Kidney tubule cell (primary cell): ENCODE results near the gene KLC3.

Experiments used
- DNase-seq: peaks from one replicate; pipeline ENCODE4 v3.0.0-alpha.2; 2018; ENCODE audit warnings: low spot score

KLC3 gene

GRCh38 chr19:45349126-45349415 is 8.5 kb downstream of the KLC3 start:
- no peak for DNase-seq

GRCh38 chr19:45349430-45349941 is 8.9 kb downstream of the KLC3 start:
- no peak for DNase-seq

- no peak for DNase-seq
Measured at GRCh38 chr19:45350477-45351058, 10.0 kb downstream of the KLC3 start.

GRCh38 chr19:45351401-45351952 is 10.9 kb downstream of the KLC3 start:
- DNase-seq = no peak

GRCh38 chr19:45352062-45352461 is 11.5 kb downstream of the KLC3 start:
- DNase-seq = no peak

GRCh38 chr19:45352471-45352870 is 11.9 kb downstream of the KLC3 start:
- no peak for DNase-seq

- DNase-seq = no peak
Measured at GRCh38 chr19:45352914-45353796, 12.6 kb downstream of the KLC3 start.

- DNase-seq = no peak
Measured at GRCh38 chr19:45354241-45354842, 13.8 kb downstream of the KLC3 start.

GRCh38 chr19:45355402-45355801 is 14.9 kb downstream of the KLC3 start:
- DNase-seq = no peak

- no peak for DNase-seq
Measured at GRCh38 chr19:45355910-45356309, 15.4 kb downstream of the KLC3 start.

GRCh38 chr19:45356760-45357444 is 16.4 kb downstream of the KLC3 start:
- DNase-seq = no peak

- DNase-seq = no peak
Measured at GRCh38 chr19:45357445-45357783, 16.9 kb downstream of the KLC3 start.

GRCh38 chr19:45358213-45358792 is 17.8 kb downstream of the KLC3 start:
- no peak for DNase-seq

GRCh38 chr19:45361608-45362007 is 21.1 kb downstream of the KLC3 start:
- no peak for DNase-seq

GRCh38 chr19:45362291-45362690 is 21.7 kb downstream of the KLC3 start:
- no peak for DNase-seq

- DNase-seq = no peak
Measured at GRCh38 chr19:45363861-45364459, 23.4 kb downstream of the KLC3 start.

GRCh38 chr19:45364696-45365095 is 24.1 kb downstream of the KLC3 start:
- DNase-seq = no peak

GRCh38 chr19:45368127-45368526 is 27.6 kb downstream of the KLC3 start:
- no peak for DNase-seq

GRCh38 chr19:45368737-45369340 is 28.3 kb downstream of the KLC3 start:
- DNase-seq = no peak

- DNase-seq = peak; percentile 99
Measured at GRCh38 chr19:45370410-45371204, 30.1 kb downstream of the KLC3 start, which contains the start of gene ERCC2. Gene ERCC2 (minus strand): TSS chr19:45370573. CDS start chr19:45370540, 33 bp downstream.
